Prostate gland (tissue), 2 donors: ENCODE results near the gene LRRN2. TPM values are rescaled to one million over a fixed set of nuclear protein-coding genes. Genes with fewer than 3 reads are reported as not detected.

ENCODE experiments used
- DNase-seq: peaks from one replicate; pipeline ENCODE4 v3.0.0-alpha.2; 2019; ENCODE audit warnings: low spot score
- H3K27ac ChIP-seq, 2 donors: fragments of 200-600 bp; sonication (generic); 2 replicates each; pipeline ENCODE4 v1.5.1; 2017 to 2019
- H3K27me3 ChIP-seq: fragments of 200-600 bp; sonication (generic); replicated peaks from 2 replicates; pipeline ENCODE4 v1.5.1; 2019; ENCODE audit not compliant: insufficient read depth
- H3K36me3 ChIP-seq, 2 donors: fragments of 200-600 bp; sonication (generic); 1 replicate in 1 of 2; 2 replicates in 1 of 2; pipeline versions ENCODE4 v1.5.1 to v1.8.1; 2017 to 2019
- H3K4me1 ChIP-seq: fragments of 200-600 bp; sonication (generic); replicated peaks from 2 replicates; pipeline ENCODE4 v1.5.1; 2019
- H3K4me3 ChIP-seq, 2 donors: fragments of 200-600 bp; sonication (generic); 2 replicates each; pipeline ENCODE4 v1.5.1; 2017 to 2019
- H3K9me3 ChIP-seq: fragments of 200-600 bp; sonication (generic); 2 replicates; pipeline ENCODE4 v1.5.1; 2017
- POLR2A ChIP-seq: fragments of 450-650 bp; IDR thresholded peaks from one replicate; pipeline ENCODE4 v1.6.1; 2016; ENCODE audit warnings: antibody characterized with exemption, mild to moderate bottlenecking
- POLR2AphosphoS5 ChIP-seq: sonication (generic); formaldehyde crosslinking; IDR thresholded peaks from one replicate; pipeline ENCODE4 v1.6.1; 2017; ENCODE audit warnings: antibody characterized with exemption
- WGBS: methylation state at CpG from one replicate; pipeline ENCODE4 v1.1.5; 2018; 5-methylcytosine and 5-hydroxymethylcytosine counted together
- intact Hi-C: fragments of 100-400 bp; cut with DNase I; formaldehyde crosslinking; loops from one replicate; pipeline ENCODE4 v1.14.2; 2022
- total RNA-seq, 2 donors: library from RNA; depleted of rRNA; stranded (reverse); fragments of >200 nt; gene quantifications; one replicate each; pipeline ENCODE4 v1.1.0, GENCODE V29; 2016
- TF ChIP-seq, protein P1 (sequence below), 4 experiments: fragments of 200-600 bp in 2 of 4; fragments of 450-650 bp in 2 of 4; sonication (generic) in 2 of 4; IDR thresholded peaks; 1 replicate in 3 of 4; 2 replicates in 1 of 4; pipeline ENCODE4 v1.5.1; 2016 to 2019; ENCODE audit warnings: antibody characterized with exemption in 4 of 4, mild to moderate bottlenecking in 2 of 4, moderate library complexity in 2 of 4

The LRRN2 gene
- total RNA-seq, 2 donors from 2014 or later, result 0.55 to 15.3 TPM

DNA sequence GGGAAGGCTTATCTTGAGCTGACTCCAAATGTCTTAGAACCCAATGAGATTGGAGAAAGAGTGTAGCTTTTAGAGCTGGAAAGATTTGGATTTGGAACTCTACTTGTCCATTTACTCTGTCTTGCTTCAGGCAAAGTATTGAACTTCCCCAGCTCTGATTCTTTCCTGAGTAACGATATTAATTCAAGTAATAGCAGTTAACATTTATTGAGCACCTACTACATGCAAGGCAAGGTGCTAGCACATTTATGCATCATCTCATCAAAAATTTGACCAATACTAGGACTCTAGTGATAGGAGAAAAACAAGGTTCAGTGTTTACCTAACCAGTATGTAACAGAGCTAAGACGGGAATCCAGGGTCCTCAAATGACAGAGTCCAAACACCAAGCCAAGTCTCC, 2.5 kb upstream of the LRRN2 start:
- 95% methylated on average over 2 of the region's 2 CpGs for WGBS
- peaks cover 2% of the 10 kb centered on the region for H3K27me3 ChIP-seq
- no peak overlapping the region for H3K27ac ChIP-seq
- H3K4me1 ChIP-seq, result peaks cover 3% of the 10 kb centered on the region
- TF ChIP-seq, protein P1, sequence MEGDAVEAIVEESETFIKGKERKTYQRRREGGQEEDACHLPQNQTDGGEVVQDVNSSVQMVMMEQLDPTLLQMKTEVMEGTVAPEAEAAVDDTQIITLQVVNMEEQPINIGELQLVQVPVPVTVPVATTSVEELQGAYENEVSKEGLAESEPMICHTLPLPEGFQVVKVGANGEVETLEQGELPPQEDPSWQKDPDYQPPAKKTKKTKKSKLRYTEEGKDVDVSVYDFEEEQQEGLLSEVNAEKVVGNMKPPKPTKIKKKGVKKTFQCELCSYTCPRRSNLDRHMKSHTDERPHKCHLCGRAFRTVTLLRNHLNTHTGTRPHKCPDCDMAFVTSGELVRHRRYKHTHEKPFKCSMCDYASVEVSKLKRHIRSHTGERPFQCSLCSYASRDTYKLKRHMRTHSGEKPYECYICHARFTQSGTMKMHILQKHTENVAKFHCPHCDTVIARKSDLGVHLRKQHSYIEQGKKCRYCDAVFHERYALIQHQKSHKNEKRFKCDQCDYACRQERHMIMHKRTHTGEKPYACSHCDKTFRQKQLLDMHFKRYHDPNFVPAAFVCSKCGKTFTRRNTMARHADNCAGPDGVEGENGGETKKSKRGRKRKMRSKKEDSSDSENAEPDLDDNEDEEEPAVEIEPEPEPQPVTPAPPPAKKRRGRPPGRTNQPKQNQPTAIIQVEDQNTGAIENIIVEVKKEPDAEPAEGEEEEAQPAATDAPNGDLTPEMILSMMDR (IDR thresholded peaks at IDR 0.05), result no peak
- no peak for TF ChIP-seq POLR2A
- no peak for TF ChIP-seq POLR2AphosphoS5
- intact Hi-C loops, result no loop called here
- H3K36me3 ChIP-seq, result no peaks in the 10 kb centered on the region
- no peaks in the 10 kb centered on the region for H3K9me3 ChIP-seq
- H3K4me3 ChIP-seq, result no peak overlapping the region
- no peak for DNase-seq

DNA sequence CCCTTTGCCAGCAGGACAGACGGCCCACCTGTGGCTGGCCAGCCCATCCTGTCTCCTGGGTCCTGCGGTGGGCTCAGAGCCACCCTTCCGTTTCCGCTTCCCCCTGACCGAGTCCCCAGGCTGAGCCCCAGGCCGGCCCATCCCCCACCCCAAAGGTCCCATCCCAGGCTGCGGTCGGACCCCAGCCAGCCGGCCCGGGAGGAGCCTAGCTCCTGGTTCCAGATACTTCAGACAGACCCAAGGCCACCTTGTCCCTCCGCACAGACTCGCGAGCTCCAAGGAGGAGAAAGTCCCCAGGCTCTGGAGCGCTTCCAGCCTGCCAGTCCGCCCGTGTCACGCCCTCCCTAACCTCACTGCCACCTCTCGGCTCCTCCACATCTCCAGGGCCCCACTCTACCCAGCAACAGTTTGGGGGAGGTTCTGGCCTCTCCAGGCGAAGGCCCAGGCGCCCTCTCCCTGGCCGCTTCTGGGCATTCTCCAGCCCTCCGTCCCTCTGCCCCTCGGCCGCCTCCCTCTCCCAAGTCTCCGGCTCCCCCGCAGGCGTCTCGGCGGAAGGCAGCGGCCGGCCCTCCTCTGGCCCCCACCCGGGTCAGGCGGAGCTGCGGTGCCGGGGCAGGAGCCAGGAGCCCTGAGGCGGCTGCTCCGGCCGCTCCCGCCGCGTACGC, 835 bp downstream of the LRRN2 start:
- peaks cover 2% of the 10 kb centered on the region for H3K27me3 ChIP-seq
- intact Hi-C loops, result no loop called here
- no peaks in the 10 kb centered on the region for H3K36me3 ChIP-seq
- H3K27ac ChIP-seq, result no peak overlapping the region
- DNase-seq, result no peak
- TF ChIP-seq, protein P1 (IDR thresholded peaks at IDR 0.05), result no peak
- TF ChIP-seq POLR2A (no peak), POLR2AphosphoS5 (no peak)
- 6% methylated on average over 35 of the region's 42 CpGs for WGBS
- peaks cover 3% of the 10 kb centered on the region for H3K4me1 ChIP-seq
- H3K4me3 ChIP-seq, result peak overlapping the region; percentile 23 to 29
- no peaks in the 10 kb centered on the region for H3K9me3 ChIP-seq

DNA sequence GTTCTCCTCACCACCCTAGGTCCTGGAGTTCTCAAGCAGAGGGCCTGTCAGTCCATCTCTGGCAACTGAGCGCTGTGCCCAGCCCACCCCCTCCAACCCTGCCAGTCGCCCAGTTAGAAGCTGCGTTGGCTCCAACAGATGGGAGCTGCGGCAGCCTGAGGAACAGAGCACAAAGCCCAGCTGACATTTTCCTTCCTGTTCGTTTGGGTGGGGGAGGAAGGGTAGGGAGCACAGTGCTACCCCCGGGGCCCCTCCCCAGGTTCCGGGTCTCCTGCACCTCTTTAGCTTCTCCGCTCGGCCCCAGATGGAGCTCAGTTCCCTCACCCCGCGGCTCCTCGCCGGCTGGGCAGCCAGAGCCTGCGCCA, 1.4 kb downstream of the LRRN2 start:
- no peak for TF ChIP-seq POLR2AphosphoS5
- TF ChIP-seq, protein P1 (IDR thresholded peaks at IDR 0.05), result no peak
- no peak for TF ChIP-seq POLR2A
- Histone ChIP-seq H3K27me3 (peaks cover 2% of the 10 kb centered on the region), H3K4me1 (peaks cover 3% of the 10 kb centered on the region), H3K36me3 (no peaks in the 10 kb centered on the region), H3K9me3 (no peaks in the 10 kb centered on the region), H3K27ac (no peak overlapping the region), H3K4me3 (no peak overlapping the region)
- WGBS, result 49% methylated on average over 14 of the region's 14 CpGs
- no peak for DNase-seq
- intact Hi-C loops, result no loop called here

DNA sequence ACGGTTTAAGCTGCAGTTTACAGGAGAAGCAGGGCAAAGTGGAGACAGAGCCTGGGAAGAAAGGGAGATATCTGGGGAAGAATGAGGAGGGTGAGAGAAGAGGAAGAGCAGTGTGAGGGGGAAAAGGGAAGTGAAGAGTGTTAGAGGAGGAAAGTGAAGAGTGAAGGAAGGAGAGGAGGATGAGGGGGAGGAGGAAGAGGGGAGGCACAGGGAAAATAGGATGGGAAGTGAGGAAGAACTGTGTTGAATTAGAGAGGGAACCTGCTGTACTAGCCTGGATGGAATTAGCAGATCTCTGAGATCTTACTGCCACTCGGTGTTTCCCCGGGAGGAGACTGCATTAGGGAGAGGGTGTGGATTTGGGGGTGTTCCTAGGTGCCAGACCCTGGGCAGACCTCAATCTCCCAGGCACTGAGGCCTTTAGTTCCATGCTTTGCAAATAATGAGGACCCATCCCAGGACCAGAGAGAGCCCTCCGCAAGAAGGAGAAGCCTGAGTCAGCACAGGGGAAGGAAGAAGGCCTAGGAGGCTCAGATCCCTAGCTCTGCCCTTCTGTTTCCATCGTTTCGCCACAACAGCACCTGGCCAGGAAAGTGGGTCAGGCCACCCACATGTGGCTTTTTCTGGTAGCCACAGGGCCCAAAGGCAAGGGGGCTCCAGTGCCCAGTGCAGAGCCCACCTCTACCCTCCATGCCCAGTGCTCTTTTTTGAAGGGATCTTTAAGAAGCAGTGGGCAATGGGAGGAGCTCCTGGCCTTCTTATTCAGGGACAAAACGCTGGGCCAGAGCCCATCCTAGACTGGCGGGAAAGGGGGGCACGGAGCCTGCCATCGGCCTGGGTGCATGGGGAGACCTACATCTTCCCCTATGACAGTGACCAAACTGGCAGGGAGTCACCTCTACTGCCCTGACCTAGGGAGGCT, 2.0 kb downstream of the LRRN2 start:
- DNase-seq, result no peak
- no peaks in the 10 kb centered on the region for H3K36me3 ChIP-seq
- WGBS, result 77% methylated on average over 10 of the region's 10 CpGs
- no peaks in the 10 kb centered on the region for H3K9me3 ChIP-seq
- intact Hi-C loops, result no loop called here
- peaks cover 2% of the 10 kb centered on the region for H3K27me3 ChIP-seq
- H3K27ac ChIP-seq, result no peak overlapping the region
- H3K4me1 ChIP-seq, result peaks cover 3% of the 10 kb centered on the region
- TF ChIP-seq POLR2AphosphoS5 (no peak), POLR2A (no peak)
- TF ChIP-seq, protein P1 (IDR thresholded peaks at IDR 0.05), result no peak
- H3K4me3 ChIP-seq, result no peak overlapping the region
